GM19438 (cell line): ENCODE results near the gene HK2.

Source experiments
- ATAC-seq: cut with Tn5 transposase; IDR thresholded peaks from one replicate; pipeline ENCODE4 v1.9.1; 2021; ENCODE audit warnings: low read depth; ENCODE audit not compliant: unreplicated experiment

The HK2 gene

GRCh38 chr2:74856599-74856998, 22.7 kb downstream of the HK2 start:
- no peak for ATAC-seq

GRCh38 chr2:74857215-74857614, 23.3 kb downstream of the HK2 start:
- ATAC-seq: no peak

- no peak for ATAC-seq
Observed at GRCh38 chr2:74857725-74858124, 23.8 kb downstream of the HK2 start.

- ATAC-seq: no peak
Observed at GRCh38 chr2:74858281-74858680, 24.4 kb downstream of the HK2 start.

- no peak for ATAC-seq
Observed at GRCh38 chr2:74860079-74860478, 26.2 kb downstream of the HK2 start.

- ATAC-seq: no peak
Observed at GRCh38 chr2:74860521-74860920, 26.6 kb downstream of the HK2 start.

- no peak for ATAC-seq
Observed at GRCh38 chr2:74861531-74861930, 27.6 kb downstream of the HK2 start.

- ATAC-seq: no peak
Observed at GRCh38 chr2:74862020-74862964, 28.4 kb downstream of the HK2 start.

- ATAC-seq: no peak
Observed at GRCh38 chr2:74863802-74864248, 29.9 kb downstream of the HK2 start.

- no peak for ATAC-seq
Observed at GRCh38 chr2:74864728-74865722, 31.1 kb downstream of the HK2 start.

GRCh38 chr2:74865770-74866674, 32.1 kb downstream of the HK2 start:
- no peak for ATAC-seq

GRCh38 chr2:74867841-74868658, 34.1 kb downstream of the HK2 start:
- ATAC-seq: no peak

- no peak for ATAC-seq
Observed at GRCh38 chr2:74869517-74869916, 35.6 kb downstream of the HK2 start.

- no peak for ATAC-seq
Observed at GRCh38 chr2:74870951-74871350, 37.0 kb downstream of the HK2 start.

- ATAC-seq: no peak
Observed at GRCh38 chr2:74871414-74871813, 37.5 kb downstream of the HK2 start.

GRCh38 chr2:74872389-74872836, 38.5 kb downstream of the HK2 start:
- ATAC-seq: no peak

- no peak for ATAC-seq
Observed at GRCh38 chr2:74873012-74873665, 39.2 kb downstream of the HK2 start.
